HL-60 (cell line): ENCODE data around the gene MAST2.

Experiments used
- GABPA ChIP-seq: IDR thresholded peaks from 2 replicates; pipeline ENCODE4 v1.6.1; 2012; ENCODE audit warnings: low read depth
- POLR2AphosphoS5 ChIP-seq: IDR thresholded peaks from 2 replicates; pipeline ENCODE4 v1.6.1; 2012; ENCODE audit warnings: low read depth
- SPI1 ChIP-seq: IDR thresholded peaks from 2 replicates; pipeline ENCODE4 v1.6.1; 2012; ENCODE audit warnings: low read depth, mild to moderate bottlenecking, borderline replicate concordance
- TF ChIP-seq, protein P1 (sequence below): IDR thresholded peaks from one replicate; pipeline ENCODE4 v1.5.1; 2011; ENCODE audit warnings: low read length, control low read depth, inconsistent platforms; ENCODE audit not compliant: insufficient read depth
- TF ChIP-seq, protein P2 (sequence below): IDR thresholded peaks from 2 replicates; pipeline ENCODE4 v1.6.1; 2012; ENCODE audit warnings: low read depth; ENCODE audit not compliant: insufficient replicate concordance

DNA sequence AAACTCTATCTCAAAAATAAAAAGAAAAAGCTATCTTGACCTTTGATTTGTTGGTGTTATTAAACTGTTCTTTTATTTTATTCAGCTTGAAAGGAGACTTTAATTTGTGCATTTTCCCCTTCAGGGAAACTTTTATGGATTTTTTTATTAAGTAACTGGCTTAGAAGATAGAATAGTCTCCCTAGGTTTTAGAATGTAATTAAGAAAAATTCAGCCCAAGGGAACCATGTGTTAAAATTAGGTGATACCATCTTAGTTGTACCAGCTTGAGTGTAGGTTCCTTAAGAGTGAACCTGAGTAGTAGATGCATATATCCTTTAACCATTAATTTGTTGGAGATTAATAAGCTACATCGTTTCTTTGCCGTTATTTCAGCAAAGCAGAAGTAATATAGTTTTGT lies 11.4 kb downstream of the MAST2 start:
- TF ChIP-seq, protein P1, sequence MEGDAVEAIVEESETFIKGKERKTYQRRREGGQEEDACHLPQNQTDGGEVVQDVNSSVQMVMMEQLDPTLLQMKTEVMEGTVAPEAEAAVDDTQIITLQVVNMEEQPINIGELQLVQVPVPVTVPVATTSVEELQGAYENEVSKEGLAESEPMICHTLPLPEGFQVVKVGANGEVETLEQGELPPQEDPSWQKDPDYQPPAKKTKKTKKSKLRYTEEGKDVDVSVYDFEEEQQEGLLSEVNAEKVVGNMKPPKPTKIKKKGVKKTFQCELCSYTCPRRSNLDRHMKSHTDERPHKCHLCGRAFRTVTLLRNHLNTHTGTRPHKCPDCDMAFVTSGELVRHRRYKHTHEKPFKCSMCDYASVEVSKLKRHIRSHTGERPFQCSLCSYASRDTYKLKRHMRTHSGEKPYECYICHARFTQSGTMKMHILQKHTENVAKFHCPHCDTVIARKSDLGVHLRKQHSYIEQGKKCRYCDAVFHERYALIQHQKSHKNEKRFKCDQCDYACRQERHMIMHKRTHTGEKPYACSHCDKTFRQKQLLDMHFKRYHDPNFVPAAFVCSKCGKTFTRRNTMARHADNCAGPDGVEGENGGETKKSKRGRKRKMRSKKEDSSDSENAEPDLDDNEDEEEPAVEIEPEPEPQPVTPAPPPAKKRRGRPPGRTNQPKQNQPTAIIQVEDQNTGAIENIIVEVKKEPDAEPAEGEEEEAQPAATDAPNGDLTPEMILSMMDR: no peak
- no peak for TF ChIP-seq POLR2AphosphoS5
- TF ChIP-seq, protein P2, sequence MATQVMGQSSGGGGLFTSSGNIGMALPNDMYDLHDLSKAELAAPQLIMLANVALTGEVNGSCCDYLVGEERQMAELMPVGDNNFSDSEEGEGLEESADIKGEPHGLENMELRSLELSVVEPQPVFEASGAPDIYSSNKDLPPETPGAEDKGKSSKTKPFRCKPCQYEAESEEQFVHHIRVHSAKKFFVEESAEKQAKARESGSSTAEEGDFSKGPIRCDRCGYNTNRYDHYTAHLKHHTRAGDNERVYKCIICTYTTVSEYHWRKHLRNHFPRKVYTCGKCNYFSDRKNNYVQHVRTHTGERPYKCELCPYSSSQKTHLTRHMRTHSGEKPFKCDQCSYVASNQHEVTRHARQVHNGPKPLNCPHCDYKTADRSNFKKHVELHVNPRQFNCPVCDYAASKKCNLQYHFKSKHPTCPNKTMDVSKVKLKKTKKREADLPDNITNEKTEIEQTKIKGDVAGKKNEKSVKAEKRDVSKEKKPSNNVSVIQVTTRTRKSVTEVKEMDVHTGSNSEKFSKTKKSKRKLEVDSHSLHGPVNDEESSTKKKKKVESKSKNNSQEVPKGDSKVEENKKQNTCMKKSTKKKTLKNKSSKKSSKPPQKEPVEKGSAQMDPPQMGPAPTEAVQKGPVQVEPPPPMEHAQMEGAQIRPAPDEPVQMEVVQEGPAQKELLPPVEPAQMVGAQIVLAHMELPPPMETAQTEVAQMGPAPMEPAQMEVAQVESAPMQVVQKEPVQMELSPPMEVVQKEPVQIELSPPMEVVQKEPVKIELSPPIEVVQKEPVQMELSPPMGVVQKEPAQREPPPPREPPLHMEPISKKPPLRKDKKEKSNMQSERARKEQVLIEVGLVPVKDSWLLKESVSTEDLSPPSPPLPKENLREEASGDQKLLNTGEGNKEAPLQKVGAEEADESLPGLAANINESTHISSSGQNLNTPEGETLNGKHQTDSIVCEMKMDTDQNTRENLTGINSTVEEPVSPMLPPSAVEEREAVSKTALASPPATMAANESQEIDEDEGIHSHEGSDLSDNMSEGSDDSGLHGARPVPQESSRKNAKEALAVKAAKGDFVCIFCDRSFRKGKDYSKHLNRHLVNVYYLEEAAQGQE: no peak
- TF ChIP-seq GABPA: no peak
- no peak for TF ChIP-seq SPI1
